GM18517 (cell line): Measurements from ENCODE around the gene RGPD6.
A peak's percentile ranks its signal among the peaks of the same experiment; 100 is the strongest.
"Not testable (repeated sequence)": the region's sequence is repeated elsewhere in the genome, so short reads cannot be mapped to it uniquely, and the experiment has no call there.

Experiments
- ATAC-seq: cut with Tn5 transposase; IDR thresholded peaks from one replicate; pipeline ENCODE4 v1.9.1; 2021; ENCODE audit warnings: mild to moderate bottlenecking, moderate library complexity; ENCODE audit not compliant: unreplicated experiment

The RGPD6 gene

DNA sequence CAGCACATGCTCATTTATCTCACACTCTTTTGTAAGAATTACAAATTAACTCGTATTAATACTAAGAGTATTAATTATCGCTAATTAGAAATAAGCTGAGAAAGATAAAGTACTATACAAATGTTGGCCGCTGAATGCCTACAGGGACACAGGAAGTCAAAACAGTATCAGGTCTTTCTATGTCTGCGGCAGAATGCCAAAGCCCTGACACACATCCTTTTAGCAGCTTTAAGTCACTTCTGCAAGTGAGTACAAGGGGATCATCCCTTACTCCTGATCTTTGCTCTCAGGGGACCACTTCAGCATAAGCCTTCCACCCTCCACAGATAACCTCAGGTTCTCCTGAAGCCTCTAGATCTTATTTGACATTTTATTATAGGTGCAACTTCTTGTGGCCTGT, 94.3 kb downstream of the RGPD6 start:
- ATAC-seq = not testable (repeated sequence)

DNA sequence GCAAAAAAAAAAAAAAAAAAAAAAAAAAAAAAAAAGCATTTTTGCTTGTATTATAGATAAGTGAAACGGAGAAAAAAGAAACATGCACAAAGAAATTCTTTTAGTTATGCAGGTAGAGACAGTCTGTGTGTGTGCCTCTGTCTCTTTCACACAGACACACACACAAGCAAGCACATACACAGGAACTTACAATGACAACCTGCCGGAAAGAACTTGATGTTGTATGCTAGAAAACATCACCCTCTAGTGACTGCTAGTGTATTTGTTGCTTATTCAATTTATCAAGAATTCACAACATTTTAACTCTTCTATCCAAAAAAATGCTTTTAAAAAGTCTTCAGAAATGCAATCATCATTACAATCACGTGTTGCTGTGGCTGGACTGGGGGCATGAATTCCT, 95.8 kb downstream of the RGPD6 start:
- not testable (repeated sequence) for ATAC-seq

GRCh38 chr2:110480084-110480483, 96.9 kb downstream of the RGPD6 start:
- ATAC-seq = not testable (repeated sequence)

GRCh38 chr2:110477370-110477769, 99.7 kb downstream of the RGPD6 start:
- not testable (repeated sequence) for ATAC-seq

DNA sequence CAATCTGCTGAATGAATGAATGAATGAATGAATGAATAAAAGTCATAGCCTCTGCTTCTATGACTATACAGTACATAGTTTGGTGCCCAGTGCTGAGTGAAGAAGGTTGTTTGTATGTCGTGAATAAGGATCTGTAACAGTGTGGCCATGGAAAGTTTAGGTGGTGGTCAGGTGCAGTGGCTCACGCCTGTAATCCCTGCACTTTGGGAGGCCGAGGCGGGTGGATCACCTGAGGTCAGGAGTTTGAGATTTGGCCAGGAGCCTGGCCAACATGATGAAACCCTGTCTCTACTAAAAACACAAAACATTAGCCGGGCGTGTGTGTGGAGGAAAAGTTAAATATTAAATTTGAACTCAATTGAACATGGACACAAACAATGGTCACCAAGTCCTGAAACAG, 100.1 kb downstream of the RGPD6 start:
- ATAC-seq = not testable (repeated sequence)

GRCh38 chr2:110475627-110476359, 101.2 kb downstream of the RGPD6 start:
- ATAC-seq = not testable (repeated sequence)

- peak; percentile 95 for ATAC-seq
Observed at GRCh38 chr2:110474898-110475297, 102.1 kb downstream of the RGPD6 start.

DNA sequence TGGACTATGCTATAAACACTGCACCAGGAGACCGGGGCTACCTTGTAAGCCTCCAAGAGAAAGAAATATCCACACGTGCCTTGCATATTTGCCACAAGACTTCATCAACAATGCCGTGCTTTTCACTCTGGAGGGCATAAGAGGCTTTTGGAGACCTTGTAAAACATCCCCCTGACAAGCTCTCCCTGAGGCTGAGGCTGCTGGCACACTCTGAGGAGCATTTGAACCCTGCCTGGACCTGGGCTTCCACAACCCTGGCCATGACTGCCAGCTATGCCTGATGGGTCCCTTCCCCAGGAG, 104.0 kb downstream of the RGPD6 start:
- ATAC-seq = not testable (repeated sequence)

GRCh38 chr2:110472171-110473058, 104.6 kb downstream of the RGPD6 start, which contains the start of gene LIMS4:
Gene LIMS4, minus strand, starts transcription at chr2:110472816. Its CDS starts 38 bp downstream, at chr2:110472778.
- not testable (repeated sequence) for ATAC-seq

GRCh38 chr2:110468921-110469320, 108.1 kb downstream of the RGPD6 start:
- ATAC-seq = not testable (repeated sequence)

DNA sequence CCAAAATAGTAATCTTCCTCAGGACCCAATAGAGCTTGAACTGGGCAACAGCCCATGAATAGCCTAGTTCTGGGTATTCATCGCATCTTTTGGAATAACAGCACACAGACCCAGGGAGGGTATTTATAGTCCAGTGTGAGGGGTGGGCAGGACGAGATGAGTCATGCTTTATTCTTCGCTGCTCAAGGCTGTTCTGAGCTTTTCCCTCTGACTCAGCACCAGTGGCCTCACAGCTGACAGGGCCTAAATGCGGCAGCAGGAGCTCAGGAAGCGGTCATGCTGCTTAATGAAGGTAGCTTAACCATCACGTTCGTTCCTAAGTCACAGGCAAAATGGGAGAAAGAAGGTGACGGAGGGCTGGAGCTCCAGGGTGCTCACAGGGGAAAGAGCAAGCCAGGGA, 111.7 kb downstream of the RGPD6 start:
- not testable (repeated sequence) for ATAC-seq
